HG03066 (cell line): ENCODE results near the gene DUSP1.

Experiments used
- ATAC-seq: cut with Tn5 transposase; IDR thresholded peaks from one replicate; pipeline ENCODE4 v1.9.1; 2021; ENCODE audit warnings: low read depth; ENCODE audit not compliant: unreplicated experiment

The DUSP1 gene

GRCh38 chr5:172782169-172783039, 11.4 kb upstream of the DUSP1 start:
- ATAC-seq = no peak

GRCh38 chr5:172779691-172780341, 8.8 kb upstream of the DUSP1 start:
- no peak for ATAC-seq

GRCh38 chr5:172777881-172778814, 7.2 kb upstream of the DUSP1 start:
- ATAC-seq = peak; percentile 15

GRCh38 chr5:172776235-172776594, 5.2 kb upstream of the DUSP1 start:
- ATAC-seq = no peak

- ATAC-seq = no peak
These were observed 4.6 kb upstream of the DUSP1 start for GRCh38 chr5:172775326-172776234.

- no peak for ATAC-seq
These were observed 3.7 kb upstream of the DUSP1 start for GRCh38 chr5:172774561-172775315.

GRCh38 chr5:172773481-172774469, 2.8 kb upstream of the DUSP1 start:
- ATAC-seq = no peak

- ATAC-seq = peak; percentile 29
These were observed 1.3 kb upstream of the DUSP1 start for GRCh38 chr5:172772112-172772906.

GRCh38 chr5:172771439-172772111, 580 bp upstream of the DUSP1 start:
- ATAC-seq = no peak

GRCh38 chr5:172770374-172770674, 671 bp downstream of the DUSP1 start:
- ATAC-seq = no peak

GRCh38 chr5:172769616-172770373, 1.2 kb downstream of the DUSP1 start:
- no peak for ATAC-seq

- ATAC-seq = no peak
These were observed 1.7 kb downstream of the DUSP1 start for GRCh38 chr5:172769342-172769615.

- no peak for ATAC-seq
These were observed 2.2 kb downstream of the DUSP1 start for GRCh38 chr5:172768573-172769341.

GRCh38 chr5:172768098-172768572, 2.9 kb downstream of the DUSP1 start:
- ATAC-seq = no peak

GRCh38 chr5:172766287-172767108, 4.5 kb downstream of the DUSP1 start:
- no peak for ATAC-seq
